ENCODE measurements around the gene CXCL5. TPM values are rescaled to one million over a fixed set of nuclear protein-coding genes. Genes with fewer than 3 reads are reported as not detected.
A peak's percentile ranks its signal among the peaks of the same experiment; 100 is the strongest.

CXCL5 gene
- total RNA-seq, 1 donor from 2014 or later, result not detected

DNA sequence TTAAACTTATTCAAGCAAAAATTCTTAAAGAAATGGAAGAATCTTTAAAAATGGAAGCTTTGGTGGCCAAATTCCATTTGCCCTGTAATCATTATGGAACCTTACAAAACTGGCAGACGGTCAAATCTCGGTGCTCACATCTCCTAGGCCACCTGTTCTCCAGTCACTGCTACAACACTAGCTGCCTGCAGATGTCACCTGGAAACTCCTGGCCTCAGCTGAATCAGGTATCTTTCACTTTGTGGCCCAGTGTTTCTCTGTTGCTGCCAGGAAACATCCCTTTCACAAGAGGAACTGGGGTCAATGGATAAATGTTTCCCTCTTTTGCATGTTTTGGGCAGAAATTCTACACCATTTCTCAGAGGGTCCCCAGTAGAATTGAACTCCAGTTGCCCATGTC lies 44.2 kb upstream of the CXCL5 start:
- no peak for DNase-seq (ENCODE audit: extremely low spot score in 2 of 2)
- Histone ChIP-seq H3K9me3 (no peaks in the 10 kb centered on the region), H3K4me3 (no peak overlapping the region), H3K27ac (no peak overlapping the region), H3K36me3 (no peaks in the 10 kb centered on the region), H3K27me3 (no peaks in the 10 kb centered on the region), H3K4me1 (peaks cover 14% of the 10 kb centered on the region)
- TF ChIP-seq, protein P1, sequence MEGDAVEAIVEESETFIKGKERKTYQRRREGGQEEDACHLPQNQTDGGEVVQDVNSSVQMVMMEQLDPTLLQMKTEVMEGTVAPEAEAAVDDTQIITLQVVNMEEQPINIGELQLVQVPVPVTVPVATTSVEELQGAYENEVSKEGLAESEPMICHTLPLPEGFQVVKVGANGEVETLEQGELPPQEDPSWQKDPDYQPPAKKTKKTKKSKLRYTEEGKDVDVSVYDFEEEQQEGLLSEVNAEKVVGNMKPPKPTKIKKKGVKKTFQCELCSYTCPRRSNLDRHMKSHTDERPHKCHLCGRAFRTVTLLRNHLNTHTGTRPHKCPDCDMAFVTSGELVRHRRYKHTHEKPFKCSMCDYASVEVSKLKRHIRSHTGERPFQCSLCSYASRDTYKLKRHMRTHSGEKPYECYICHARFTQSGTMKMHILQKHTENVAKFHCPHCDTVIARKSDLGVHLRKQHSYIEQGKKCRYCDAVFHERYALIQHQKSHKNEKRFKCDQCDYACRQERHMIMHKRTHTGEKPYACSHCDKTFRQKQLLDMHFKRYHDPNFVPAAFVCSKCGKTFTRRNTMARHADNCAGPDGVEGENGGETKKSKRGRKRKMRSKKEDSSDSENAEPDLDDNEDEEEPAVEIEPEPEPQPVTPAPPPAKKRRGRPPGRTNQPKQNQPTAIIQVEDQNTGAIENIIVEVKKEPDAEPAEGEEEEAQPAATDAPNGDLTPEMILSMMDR (IDR thresholded peaks at IDR 0.05), result no peak
- intact Hi-C loops (cut with DNase I), result no loop called here

DNA sequence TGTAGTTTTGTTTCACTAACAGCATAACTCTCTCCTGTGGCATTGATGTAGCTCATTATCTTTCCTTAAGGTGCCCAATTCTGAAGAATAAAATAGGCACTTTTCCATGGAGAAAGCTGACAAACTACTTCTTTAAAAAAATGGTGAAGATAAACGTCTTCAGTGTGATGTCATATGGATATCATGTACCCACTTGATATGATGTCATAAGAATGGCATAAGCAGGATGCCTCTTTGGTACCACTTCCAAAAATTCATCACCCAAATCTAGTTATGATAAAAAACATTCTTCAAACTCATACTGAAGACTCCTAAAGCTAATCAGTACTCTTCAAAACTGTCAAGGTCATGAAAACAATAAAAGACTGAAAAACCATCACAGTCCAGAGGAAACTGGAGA lies 42.9 kb upstream of the CXCL5 start:
- Histone ChIP-seq H3K9me3 (no peaks in the 10 kb centered on the region), H3K36me3 (no peaks in the 10 kb centered on the region), H3K27ac (no peak overlapping the region), H3K4me3 (no peak overlapping the region), H3K27me3 (peaks cover 3% of the 10 kb centered on the region), H3K4me1 (peaks cover 20% of the 10 kb centered on the region)
- intact Hi-C loops (cut with DNase I), result no loop called here
- no peak for TF ChIP-seq POLR2A (IDR thresholded peaks at IDR 0.05)
- no peak for TF ChIP-seq POLR2AphosphoS5 (IDR thresholded peaks at IDR 0.05; ENCODE audit: insufficient read depth in 1 of 2, low read depth in 1 of 2)
- TF ChIP-seq, protein P1 (IDR thresholded peaks at IDR 0.05), result no peak
- no peak for DNase-seq (ENCODE audit: extremely low spot score in 2 of 2)

GRCh38 chr4:74039315-74039763 lies 40.9 kb upstream of the CXCL5 start:
- DNase-seq (ENCODE audit: extremely low spot score in 2 of 2), result no peak
- peak overlapping the region; percentile 51 to 83 for H3K4me3 ChIP-seq
- peaks cover 4% of the 10 kb centered on the region for H3K27me3 ChIP-seq
- H3K27ac ChIP-seq, result peak overlapping the region; percentile 20
- intact Hi-C loops (cut with DNase I), result no loop called here
- H3K4me1 ChIP-seq, result peaks cover 20% of the 10 kb centered on the region
- no peaks in the 10 kb centered on the region for H3K9me3 ChIP-seq
- no peaks in the 10 kb centered on the region for H3K36me3 ChIP-seq
- TF ChIP-seq POLR2AphosphoS5 (IDR thresholded peaks at IDR 0.05; ENCODE audit: insufficient read depth in 1 of 2, low read depth in 1 of 2), result no peak
- TF ChIP-seq, protein P1 (IDR thresholded peaks at IDR 0.05), result no peak
- TF ChIP-seq POLR2A (IDR thresholded peaks at IDR 0.05), result no peak

GRCh38 chr4:74038425-74039314 lies 40.2 kb upstream of the CXCL5 start, which contains the start of gene CXCL3:
CXCL3 (minus strand) TSS chr4:74038689; CDS start chr4:74038611, 78 bp downstream.
- peak within 1 kb of the TSS; percentile 20 for H3K27ac ChIP-seq
- no peaks in the 10 kb centered on the region for H3K9me3 ChIP-seq
- no peak for DNase-seq (ENCODE audit: extremely low spot score in 2 of 2)
- H3K36me3 ChIP-seq, result no peaks in the 10 kb centered on the region
- peaks cover 4% of the 10 kb centered on the region for H3K27me3 ChIP-seq
- TF ChIP-seq POLR2A (IDR thresholded peaks at IDR 0.05), result no peak
- TF ChIP-seq POLR2AphosphoS5 (IDR thresholded peaks at IDR 0.05; ENCODE audit: insufficient read depth in 1 of 2, low read depth in 1 of 2), result peak in 1 of 2 donors; percentile 47
- TF ChIP-seq, protein P1 (IDR thresholded peaks at IDR 0.05), result peak in 1 of 3 experiments; percentile 17
- peaks cover 20% of the 10 kb centered on the region for H3K4me1 ChIP-seq
- peak within 1 kb of the TSS; percentile 51 to 83 for H3K4me3 ChIP-seq
- intact Hi-C loops (cut with DNase I), result no loop called here

- TF ChIP-seq POLR2A (IDR thresholded peaks at IDR 0.05), result no peak
- no peak for TF ChIP-seq POLR2AphosphoS5 (IDR thresholded peaks at IDR 0.05; ENCODE audit: insufficient read depth in 1 of 2, low read depth in 1 of 2)
- TF ChIP-seq, protein P1 (IDR thresholded peaks at IDR 0.05), result no peak
Measured at GRCh38 chr4:74038086-74038424, 39.6 kb upstream of the CXCL5 start.

More at GRCh38 chr4:74038086-74038424, 39.6 kb upstream of the CXCL5 start:
- no peak for DNase-seq (ENCODE audit: extremely low spot score in 2 of 2)
- Histone ChIP-seq H3K4me1 (peaks cover 20% of the 10 kb centered on the region), H3K4me3 (peak overlapping the region; percentile 51 to 83), H3K27ac (no peak overlapping the region), H3K27me3 (peaks cover 4% of the 10 kb centered on the region), H3K9me3 (no peaks in the 10 kb centered on the region), H3K36me3 (no peaks in the 10 kb centered on the region)
- intact Hi-C loops (cut with DNase I), result no loop called here
